CMK (cell line): ENCODE measurements around the gene ST6GALNAC3.
"Not testable (repeated sequence)": the region's sequence is repeated elsewhere in the genome, so short reads cannot be mapped to it uniquely, and the experiment has no call there.

Experiments used
- DNase-seq: peaks from one replicate; pipeline ENCODE4 v3.0.0-alpha.2; 2010; ENCODE audit warnings: low read depth

ST6GALNAC3 gene

GRCh38 chr1:76640092-76640491 lies 565.5 kb downstream of the ST6GALNAC3 start:
- DNase-seq = no peak

DNA sequence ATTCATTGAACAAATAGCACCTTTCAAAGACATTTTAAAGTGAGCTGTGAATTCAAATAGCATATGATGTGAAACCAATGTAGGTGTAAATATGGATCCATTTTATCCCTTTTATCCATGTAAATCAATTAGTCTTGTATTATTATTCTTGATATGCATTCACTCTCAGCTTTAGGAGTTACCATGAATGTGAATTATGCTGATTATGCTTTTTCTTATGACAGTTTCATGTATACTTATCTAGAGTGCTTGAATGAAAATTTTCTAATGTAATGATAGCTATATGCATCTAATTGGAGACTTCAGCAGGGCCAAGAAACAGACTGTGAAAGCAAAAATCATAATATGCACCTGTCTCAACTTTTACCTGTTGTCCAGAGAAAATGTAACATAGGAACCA lies 566.2 kb downstream of the ST6GALNAC3 start:
- no peak for DNase-seq

DNA sequence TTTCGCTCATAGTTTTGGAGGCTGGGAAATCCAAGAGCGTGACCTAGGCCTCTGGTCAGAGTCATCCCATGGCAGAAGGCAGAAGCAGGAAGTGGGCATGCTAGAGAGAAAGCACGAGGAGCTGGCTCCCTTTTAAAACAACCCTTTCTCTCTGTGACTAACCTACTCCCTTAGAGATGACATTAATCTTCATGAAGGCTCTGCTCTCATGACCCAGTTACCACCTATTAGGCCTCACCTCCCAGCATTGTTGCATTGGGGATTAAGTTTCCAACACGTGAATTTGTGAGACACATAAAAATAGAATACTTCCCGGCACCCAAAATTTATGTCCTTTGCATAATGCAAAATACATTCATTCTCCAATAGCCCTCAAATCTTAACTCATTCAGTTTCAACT lies 569.6 kb downstream of the ST6GALNAC3 start:
- DNase-seq = no peak

DNA sequence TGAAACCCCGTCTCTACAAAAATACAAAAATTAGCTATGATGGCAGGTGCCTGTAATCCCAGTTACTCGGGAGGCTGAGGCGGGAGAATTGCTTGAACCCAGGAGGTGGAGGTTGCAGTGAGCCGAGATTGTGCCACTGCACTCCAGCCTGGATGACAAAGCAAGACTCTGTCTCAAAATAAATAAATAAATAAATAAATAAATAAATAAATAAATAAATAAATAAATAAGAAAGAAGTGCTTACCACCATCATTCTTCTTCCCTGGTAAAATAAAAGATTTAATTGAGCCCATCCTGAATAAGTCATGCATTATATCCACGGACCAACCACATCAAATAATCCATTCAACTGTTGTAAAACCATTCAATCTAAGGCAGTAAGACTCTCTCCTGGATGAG lies 578.3 kb downstream of the ST6GALNAC3 start:
- DNase-seq = not testable (repeated sequence)

- DNase-seq = no peak
Observed at GRCh38 chr1:76657623-76658022, 583.1 kb downstream of the ST6GALNAC3 start.

- DNase-seq = no peak
Observed at GRCh38 chr1:76659171-76659940, 584.8 kb downstream of the ST6GALNAC3 start.

DNA sequence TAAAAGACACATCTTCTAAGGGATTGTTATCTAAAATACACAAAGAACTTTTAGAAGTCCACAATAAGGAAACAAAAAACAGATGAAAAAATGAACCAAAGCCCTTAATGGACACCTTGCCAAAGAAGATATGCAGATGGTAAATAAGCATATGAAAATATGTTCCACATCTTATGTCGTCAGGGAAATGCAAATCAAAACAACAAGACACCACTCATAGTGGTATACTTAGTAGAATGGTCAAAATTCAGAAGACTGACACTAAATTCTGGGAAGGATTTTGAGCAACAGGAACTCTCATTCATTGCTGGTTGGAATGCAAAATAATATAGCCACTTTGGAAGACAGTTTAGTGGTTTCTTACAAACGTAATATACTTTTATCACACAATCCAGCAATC lies 587.0 kb downstream of the ST6GALNAC3 start:
- no peak for DNase-seq

DNA sequence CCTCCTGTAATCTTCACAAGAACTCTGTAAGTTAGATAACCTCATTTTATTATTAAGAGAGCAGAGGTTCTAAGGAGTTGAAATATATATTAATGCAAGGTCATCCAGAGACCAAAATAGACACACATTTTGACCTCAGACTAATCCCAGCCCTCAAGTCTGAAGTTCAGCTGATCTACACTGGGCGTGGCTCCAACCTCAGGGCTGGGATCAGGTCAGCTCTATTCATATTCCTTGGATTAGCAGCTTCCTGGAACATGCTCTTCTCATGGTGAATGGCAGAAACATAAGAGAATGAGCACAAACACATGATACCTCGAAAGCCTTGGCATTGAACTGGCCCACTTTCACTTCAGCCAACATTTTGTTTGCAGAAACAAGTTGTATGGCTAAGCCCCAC lies 592.0 kb downstream of the ST6GALNAC3 start:
- no peak for DNase-seq

DNA sequence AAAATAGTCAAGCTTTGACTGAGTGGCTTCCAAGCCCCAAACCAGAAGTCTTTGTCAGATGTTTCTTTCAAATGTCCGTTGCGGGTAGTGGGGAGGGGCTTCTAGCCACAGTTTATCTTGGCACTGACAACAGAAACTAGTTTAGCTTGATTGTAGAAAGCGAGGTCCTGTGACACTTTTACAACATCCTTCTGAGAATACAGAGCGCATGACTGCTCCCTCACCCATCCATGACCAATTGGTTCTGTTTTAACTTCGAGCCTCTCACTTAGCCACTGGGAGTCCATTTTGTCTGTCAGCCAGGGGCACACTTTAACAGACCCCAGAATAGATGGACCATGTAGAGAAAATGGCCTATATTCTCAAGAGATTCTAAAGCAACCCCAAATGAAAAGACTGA lies 593.5 kb downstream of the ST6GALNAC3 start:
- DNase-seq = no peak

GRCh38 chr1:76669131-76669530 lies 594.6 kb downstream of the ST6GALNAC3 start:
- DNase-seq = no peak

DNA sequence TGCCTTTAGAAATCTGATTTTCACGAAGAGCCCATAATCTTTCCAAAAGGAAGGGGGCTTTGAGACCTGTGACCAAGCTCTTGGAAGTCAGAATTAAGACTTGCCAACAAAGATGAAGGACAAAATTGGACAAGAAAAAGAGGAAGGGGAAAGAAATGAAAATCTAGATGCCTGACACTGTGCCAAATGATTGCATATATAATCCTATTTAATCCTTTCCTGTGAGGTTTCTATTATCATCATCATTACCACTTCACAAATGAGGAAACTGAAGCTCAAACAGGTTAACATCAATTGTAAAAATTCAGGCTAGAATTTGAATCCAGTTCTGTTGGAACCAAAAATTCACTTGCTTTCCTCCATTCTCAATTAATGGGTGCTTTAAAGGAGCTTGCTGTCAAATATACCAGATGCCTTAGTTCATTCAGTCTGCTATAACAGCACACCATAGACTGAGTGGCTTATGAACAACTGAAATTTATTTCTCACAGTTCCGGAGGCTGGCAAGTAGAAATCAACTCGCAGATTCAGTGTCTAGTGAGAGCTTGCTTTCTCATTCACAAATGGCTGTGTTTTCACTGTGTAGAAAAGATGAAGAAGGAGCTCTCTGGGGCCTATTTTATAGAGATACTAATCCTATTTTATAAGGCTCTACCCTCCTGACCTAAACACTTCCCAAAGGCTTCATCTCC lies 595.2 kb downstream of the ST6GALNAC3 start:
- DNase-seq = no peak

GRCh38 chr1:76674689-76675210 lies 600.2 kb downstream of the ST6GALNAC3 start:
- DNase-seq = no peak

- DNase-seq = no peak
Observed at GRCh38 chr1:76677416-76678405, 603.2 kb downstream of the ST6GALNAC3 start.

GRCh38 chr1:76679534-76680152 lies 605.1 kb downstream of the ST6GALNAC3 start:
- DNase-seq = no peak

GRCh38 chr1:76680651-76681050 lies 606.1 kb downstream of the ST6GALNAC3 start:
- no peak for DNase-seq

GRCh38 chr1:76682138-76682537 lies 607.6 kb downstream of the ST6GALNAC3 start:
- no peak for DNase-seq
